ENCODE results near the gene ZACN.

Gene ZACN

DNA sequence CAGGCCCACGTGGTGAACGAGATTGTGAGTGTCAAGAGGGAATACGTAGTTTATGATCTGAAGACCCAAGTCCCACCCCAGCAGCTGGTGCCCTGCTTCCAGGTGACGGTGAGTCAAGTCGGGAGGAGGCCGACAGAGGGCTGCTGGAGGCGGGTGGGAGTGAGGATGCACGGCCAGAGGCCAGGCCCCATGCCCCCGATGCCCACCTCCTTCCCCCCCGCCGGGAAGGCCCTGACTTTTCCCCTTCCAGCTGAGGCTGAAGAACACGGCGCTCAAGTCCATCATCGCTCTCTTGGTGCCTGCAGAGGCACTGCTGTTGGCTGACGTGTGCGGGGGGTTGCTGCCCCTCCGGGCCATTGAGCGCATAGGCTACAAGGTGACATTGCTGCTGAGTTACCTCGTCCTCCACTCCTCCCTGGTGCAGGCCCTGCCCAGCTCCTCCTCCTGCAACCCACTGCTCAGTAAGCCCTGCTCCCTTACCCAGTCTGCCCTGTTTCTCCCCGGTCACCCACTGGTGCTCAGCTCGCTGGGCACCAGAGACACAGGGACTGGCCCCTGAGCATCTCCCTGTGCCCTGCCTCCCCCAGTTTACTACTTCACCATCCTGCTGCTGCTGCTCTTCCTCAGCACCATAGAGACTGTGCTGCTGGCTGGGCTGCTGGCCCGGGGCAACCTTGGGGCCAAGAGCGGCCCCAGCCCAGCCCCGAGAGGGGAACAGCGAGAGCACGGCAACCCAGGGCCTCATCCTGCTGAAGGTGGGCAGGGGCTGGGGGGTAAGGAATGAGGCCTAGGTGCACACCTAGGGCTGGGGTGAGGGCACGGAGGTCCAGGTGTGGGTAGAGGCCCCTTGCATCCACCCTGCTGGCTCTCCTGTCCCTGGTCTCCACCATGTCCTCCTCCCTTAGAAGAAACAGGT, 2.6 kb downstream of the ZACN start:
- no peak for DNase-seq (ENCODE audit: low read depth, low spot score)

DNA sequence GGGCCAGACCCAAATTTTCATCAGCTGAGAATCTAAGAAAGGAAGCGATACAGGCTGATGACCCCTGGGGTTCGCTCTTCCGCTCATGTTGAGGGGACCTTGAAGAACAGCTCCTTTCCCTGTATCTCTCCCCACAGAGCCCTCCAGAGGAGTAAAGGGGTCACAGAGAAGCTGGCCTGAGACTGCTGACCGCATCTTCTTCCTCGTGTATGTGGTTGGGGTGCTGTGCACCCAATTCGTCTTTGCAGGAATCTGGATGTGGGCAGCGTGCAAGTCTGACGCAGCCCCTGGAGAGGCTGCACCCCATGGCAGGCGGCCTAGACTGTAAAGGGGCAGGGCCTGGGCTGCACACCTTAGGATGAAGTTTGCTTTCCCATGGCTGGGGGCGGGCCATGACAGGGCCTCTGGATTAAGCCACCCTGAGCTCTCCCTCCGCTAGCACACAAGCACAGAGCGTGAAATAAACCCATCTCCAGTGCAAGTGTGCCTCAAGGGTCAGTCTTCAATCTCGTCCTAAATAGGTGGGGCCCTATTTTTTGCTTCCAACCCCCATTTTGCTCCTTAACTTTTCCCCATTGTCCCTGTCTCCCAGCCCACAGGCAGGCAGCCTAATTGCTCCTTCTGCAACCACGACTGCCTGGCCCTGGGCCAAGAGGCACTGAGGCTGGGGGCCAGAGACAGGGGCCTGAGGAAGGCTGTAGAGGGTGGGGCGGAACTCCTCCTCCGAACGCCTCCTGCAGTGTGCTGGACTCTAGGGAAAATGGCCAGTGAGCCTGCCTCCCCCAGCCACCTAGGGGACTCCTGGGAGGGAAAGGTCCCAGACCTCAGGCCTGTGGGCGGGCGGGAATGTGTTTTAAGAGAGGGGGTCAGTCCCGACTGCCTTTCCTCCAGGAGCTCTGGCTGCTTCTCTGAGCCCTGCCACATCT, 3.6 kb downstream of the ZACN start:
- DNase-seq (ENCODE audit: low read depth, low spot score), result no peak

DNA sequence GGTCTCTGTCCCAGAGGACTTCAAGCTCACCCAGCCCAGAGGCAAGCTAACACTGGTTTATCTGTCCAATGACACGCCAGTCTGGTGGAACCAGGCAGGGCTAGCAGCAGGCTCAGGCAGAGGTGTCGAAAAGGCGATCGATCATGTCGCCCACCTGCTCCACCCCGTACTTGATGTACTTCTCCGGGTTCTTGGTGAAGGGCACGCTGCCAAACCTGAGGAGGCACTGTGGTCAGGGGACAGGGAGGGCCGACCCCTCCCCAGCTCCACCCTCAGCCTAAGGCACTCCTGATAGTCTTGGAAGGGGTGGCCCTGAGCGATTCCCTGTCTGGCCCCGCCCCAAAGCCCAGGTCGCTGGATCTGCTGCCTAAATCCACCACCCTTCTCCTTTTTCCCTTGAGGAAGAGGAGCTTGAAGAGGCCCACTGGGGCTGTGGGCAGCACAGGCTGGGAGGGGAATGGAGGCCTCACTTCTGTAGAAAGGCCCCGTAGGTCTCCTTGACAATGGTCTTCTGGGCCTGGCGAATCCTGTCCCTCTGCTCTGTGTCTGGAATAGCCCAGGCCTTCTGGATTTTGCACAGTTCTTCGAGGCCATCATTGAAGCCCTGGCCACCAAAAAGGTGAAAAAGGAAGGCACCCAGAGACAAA, 4.7 kb downstream of the ZACN start:
- DNase-seq (ENCODE audit: low read depth, low spot score), result no peak

DNA sequence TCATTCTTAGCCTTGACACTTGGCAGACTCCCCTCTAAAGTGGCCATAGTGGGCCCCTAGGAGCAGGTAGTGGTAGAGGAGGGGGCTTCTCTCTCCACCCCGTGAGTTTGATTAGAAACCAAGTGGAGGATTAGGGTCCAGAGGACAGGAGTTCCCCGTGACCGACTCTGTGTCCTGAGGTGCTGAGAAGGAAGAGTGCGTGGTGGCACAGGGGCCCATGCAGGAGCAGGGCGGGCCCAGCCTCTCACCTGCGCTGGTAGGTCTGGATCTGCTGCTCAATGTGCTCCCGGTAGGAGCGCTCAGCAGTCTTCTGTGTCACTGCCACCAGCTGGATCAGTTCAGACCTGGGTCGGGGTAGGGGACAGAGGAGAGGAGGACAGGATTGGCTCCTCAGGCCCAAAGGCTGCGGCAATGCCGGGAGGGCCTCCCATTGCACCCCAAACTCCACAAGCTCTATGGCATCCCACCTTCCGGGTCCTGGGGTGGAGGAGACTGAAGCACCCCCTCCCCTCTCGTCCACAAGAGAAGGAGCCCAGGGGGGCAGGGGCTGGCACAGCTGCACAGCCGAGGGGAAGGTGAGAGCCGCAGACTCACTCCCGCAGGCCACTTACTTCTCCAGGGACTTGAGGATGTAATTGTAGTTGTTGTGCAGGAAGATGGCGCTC, 6.2 kb downstream of the ZACN start:
- no peak for DNase-seq (ENCODE audit: low read depth, low spot score)

DNA sequence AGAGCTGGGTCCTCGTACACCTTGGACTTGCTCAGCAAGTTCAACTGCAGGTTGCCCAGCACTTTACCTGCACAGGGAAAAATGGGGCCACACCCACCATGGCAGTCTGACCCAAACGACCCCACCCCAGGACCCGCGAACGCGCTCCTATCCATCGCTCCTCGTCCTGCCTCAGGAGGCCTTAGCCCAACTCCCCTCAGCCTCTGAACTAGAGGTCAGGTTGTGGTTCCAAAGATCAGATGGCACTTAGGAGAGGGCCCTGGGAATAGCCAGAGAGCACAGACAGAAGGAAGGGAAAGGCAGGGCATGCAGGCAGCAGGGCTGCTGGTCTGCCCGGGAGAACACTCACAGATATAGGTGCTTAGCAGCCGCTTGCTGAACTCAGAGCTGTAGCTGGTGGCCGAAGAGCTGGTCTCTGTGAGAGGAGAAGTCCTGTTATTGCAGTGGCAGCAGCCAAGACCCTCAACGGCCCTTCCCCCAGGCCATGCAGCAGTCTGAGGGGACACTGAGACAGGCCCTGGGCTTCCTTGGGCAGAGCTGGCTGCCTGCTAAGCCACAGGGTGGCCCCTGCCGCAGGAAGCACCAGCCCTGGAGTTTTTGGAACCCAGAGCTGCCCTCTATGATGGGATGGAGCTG, 6.9 kb downstream of the ZACN start:
- no peak for DNase-seq (ENCODE audit: low read depth, low spot score)

DNA sequence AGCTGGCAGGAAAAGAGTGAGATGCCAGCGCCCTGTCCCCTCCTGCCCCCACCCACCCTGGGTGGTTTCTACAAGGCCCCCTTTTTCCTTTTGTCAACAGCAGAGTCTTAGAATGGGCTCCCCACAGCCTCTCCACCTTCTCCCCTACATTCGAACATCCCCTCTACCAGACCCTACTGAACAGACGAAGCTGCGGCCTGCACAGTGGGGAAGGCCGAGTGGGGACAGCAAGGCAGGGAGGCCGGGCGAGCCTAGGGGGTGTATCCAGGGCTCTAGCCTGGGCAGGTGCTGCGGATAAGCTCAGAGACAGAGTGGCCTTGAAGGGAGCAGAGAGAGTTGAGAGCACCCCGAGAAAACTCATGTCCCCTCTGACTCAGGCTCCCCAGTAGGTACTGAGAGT, 7.4 kb downstream of the ZACN start:
- no peak for DNase-seq (ENCODE audit: low read depth, low spot score)

DNA sequence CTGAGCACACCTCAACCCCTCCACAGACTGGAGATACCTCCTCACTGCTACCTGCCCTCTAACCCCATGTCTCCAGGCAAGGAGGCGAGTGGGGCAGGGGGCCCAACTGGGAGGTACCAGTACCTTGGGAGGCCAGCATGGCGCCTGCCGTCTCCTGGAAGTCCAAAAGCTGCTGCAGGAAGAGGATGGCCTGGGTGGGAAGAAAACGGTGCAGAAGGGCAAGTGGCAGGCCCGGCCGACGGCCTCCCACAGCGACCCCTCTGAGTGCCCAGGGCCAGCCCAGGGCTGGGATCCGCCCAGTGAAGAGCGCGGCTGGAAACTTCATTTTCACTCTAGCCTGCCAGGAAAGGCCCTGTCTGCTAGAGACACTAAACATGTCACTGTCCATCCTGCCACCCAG, 8.5 kb downstream of the ZACN start:
- no peak for DNase-seq (ENCODE audit: low read depth, low spot score)

DNA sequence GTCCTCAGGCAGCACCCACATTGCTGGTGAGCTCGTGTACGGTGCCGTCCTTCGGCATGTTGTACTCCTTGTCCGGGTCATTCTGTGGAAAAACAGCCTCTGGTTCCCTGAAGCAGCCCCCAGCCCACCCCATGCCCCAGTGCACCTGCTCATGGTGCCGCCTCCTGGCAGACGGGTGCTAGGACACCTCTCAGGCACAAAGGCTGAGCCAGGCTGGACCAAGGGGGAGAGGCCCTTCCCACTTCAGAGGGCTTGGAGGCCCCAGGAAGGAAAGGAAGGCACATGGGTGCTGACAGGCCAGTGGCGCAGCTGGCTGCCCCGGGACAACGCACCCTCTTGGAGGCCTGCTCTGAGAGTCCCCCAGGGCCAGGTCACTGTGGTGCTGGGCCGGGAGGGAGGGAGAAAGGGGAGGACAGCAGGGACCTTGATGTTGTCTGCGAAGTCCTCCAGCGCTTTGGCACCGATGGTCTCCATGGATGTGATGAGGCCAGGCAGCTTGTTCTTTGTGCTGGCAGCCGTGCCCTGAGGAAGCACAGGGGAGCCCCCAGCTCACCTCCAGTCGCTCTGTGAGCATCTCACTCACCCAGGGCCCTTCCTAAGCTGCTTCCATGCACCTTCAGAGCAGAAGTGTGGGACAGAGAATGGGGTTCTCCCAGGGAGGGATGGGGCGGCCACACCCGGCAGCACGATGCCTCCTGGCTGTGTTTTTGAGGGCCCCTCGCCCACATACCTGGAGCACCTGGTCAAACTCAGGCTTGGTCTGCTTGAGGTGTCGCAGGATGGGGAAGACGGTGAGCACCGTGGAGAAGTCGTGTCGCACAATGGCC, 9.3 kb downstream of the ZACN start:
- DNase-seq (ENCODE audit: low read depth, low spot score), result no peak

DNA sequence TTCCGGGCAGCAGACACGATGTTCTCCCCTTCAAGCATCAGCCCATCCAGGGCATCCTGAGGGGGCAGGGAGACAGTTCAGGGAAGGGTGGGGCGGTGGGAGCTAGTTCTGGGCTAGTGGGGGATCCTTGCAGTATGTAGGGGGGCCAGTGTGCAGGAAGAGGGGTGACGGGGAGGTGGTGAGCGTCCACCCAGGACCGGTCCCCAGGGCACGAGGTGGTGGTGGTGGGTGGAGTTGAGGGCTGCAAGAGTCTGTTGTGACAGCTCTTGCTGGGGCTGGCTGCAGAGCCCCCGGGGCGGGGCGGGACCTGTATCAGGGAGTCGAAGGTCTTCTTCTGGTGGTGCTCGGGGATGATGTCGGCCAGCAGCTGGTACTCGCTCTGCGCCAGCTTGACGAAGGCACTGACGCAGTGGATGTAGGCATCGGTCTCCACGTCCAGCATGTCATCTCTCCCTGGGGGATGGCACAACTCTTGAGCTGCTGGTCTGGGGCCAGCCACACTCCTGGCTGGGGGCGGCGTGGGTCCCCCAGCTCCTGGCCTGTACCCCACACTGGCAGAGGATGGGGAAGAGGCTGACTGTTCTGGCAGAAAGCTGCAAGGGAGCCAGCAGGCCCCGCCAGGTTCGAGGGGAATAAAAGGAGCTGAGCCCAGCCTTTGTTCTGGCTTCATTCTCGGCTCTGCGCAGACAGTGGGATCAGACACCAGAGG, 10.0 kb downstream of the ZACN start:
- DNase-seq (ENCODE audit: low read depth, low spot score), result no peak

DNA sequence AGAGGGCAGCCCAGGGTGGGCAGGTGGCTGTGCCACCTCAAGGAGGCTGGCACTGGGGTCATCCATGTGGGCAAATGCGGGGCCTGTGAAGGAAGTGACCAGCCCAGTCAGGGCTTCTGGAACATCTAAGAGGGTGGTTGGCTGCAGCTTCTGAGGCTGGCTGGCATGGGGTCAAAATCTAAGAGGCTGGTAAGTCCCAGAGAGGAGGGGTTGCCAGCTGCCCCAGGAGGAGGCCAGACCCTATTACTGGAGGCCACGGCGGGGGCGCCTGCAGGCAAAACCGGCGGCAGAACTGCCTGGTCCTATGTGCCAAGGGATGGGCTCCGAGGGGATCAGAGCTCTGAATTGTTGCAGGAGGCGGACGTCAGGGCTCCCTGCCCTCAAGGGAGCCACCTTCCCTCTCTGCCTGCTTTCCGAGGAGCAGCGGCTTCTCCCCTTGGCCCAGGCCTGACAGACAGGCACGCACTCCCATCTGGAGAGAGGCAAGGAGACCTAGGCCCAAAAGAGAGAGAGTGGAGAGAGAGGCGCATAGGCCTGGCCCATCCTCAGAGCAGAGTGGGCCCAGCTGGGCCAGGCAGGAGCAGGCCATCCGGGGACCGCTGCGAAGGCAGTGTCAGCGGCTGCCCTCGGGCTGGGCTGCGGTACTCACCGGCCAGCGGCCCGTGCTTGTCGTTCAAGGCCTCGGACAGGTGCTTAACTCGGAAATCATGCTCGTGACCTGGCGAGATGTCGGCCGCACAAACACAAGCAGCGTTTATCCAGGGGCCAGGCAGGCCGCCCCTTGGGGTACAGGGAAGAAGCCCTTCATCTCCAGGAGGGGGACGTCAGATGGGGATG, 10.9 kb downstream of the ZACN start:
- DNase-seq (ENCODE audit: low read depth, low spot score), result no peak

DNA sequence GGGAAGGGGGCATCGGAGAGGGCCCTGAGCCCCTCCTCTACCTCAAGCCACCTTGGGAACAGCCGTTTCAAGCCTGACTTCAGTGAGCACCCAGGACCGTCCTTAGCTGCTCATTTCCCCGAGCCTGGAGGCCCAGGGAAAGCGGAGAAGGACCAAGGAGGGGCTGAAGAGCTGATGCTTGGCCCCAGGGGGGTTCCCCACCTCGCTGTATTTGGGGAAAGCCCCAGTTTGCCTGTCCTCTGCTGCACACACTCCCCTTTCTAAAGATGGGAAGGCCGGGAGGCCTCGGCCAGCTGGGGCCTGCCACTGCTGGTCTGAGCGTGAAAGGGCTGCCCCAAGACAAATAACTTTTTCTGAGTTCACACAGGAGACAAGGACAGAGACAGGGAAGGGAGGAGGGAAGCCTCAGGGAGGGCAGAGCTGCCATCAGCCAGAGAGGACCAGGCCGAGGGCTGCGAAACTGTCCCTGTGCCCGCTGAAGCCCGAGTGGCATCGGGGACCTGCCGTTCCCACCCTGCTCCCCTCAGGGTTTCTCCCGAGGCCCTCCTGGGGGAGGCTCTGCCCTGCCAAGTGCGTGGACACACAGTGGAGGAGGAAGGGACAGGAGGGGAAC, 11.6 kb downstream of the ZACN start:
- no peak for DNase-seq (ENCODE audit: low read depth, low spot score)

DNA sequence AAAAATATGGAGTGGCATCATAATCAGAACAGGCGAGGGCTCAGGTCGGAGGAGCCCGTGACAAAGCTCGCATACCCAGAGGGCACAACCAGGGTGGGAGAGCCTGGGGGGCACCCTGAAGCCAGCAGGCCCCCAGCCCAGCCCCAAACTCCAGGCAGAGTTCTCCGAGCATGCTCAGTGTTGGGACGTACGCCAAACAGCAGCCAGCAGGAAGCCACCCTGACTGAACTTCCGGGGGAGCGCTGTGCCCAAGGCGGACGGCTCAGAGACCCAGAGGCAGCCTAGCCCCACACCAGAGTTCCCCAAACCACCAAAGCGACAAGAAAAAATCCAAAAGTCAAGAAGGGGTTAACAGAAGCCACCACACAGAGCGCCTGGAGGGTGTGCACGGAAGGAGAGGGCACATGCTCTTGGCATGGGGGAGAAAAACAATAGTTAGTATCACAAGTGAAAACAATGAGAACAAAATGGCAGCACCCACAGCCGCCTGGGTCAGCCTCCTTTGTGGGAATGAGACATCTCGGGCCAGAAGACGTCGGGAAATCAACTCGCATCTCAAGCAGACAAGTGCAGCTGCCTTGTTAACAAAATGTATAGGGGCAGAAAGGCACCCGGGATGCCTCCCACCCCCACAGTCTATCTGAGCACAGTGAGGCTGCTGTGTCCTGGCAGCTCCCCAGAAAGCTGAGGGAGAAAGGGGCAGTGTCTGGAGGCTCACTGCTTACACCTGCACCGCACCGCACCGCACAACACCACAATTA, 12.7 kb downstream of the ZACN start:
- no peak for DNase-seq (ENCODE audit: low read depth, low spot score)

DNA sequence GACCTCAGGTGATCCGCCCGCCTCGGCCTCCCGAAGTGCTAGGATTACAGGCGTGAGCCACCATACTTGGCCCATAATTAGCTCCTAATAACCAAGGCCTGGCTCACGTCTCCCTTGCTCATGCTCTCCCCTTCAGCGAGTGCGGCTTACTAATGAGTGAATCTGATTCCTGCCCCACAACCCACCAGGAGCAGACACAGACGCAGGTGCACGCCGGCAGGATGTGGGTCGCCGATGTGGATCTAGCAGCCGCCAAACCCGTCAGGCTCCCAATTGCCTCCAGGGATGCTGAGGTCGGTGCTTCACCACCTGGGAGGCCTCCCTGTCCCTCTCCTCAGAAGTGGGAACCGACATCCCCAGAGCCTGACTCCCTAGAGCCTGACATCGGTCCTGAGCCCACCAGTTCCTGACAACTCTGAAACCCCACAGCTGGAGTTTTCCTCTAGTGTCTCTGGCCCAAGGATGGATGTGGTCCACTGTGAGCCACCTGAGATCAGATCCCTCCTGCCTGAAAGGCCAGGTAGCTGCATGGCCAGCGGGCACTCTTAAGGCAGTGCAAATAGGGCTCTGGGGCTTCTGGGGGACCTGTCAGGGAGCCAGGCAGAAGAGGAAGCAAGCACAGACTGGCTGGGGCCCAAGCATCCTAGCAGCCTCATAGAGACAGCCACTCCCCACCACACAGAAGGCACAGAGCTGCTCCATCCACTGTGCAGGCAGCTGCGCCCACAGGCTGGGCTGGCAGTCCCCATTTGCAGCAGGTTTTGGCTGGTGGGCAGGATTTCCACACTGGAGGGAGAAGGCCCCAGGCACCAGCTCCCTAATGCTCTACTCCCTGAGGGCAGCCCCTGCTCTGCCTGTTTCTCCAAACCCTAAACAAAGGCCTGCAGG, 13.8 kb downstream of the ZACN start:
- no peak for DNase-seq (ENCODE audit: low read depth, low spot score)

DNA sequence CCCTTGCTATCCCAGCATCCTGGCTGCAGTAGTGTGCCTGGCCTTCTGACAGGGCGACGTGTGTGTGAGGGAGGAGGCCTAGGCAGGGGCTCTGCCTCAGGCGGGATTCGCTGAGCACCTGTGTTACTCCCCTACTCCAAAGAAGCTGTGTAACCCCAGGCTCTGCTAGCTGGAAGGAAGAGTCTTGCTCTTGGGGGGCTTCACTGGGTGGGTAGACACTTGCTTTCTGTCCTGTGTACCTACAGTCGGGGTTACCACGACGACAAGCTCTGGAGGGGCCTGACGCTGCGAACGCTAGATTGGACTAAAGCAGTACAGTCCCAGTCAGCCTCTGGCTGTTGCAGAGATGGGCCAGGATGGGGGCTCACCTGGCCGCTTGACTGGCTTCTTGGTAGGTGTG, 15.1 kb downstream of the ZACN start:
- no peak for DNase-seq (ENCODE audit: low read depth, low spot score)

DNA sequence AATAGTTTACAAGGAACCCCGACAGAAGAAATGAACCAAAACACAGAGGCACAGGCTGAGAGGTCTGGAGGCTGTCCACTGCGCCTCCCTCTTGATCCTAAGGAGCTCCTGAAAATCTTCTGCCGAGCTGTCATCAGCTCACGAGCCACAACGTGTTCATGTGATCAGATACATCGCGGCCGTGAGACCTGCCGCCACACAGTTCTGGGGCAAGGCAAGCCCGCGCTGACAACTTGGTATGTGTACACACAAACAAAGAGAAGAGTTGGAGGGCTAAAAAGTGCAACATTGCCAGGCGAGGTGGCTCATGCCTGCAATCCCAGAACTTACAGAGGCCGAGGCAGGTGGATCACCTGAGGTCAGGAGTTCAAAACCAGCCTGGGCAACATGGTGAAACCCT, 17.0 kb downstream of the ZACN start:
- DNase-seq (ENCODE audit: low read depth, low spot score), result no peak

DNA sequence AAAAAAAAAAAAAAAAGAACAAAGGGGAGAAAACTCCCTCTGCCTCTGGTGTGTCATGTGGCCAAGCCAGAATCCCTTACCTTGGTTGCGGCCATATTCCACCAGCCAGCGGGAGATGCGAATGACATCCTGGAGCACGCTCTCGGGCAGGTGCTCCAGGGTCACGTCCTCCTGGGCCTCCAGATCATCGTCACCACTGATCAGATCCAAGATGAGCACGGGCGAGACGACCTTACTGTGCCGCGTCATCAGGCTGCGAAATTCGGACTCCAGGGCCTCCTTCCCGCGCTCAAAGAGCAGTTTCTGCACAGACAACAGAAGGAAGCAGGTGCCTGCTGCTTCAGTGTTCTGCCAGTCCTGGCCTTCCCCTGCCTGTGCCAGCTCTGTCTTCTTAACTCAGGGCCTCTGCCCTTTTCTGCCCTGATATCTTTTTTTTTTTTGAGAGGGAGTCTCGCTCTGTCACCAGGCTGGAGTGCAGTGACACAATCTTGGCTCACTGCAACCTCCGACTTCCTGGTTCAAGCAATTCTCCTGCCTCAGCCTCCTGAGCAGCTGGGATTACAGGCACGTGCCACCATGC, 18.8 kb downstream of the ZACN start:
- no peak for DNase-seq (ENCODE audit: low read depth, low spot score)

All from iPS DF 19.7 (cell line).